ENCODE measurements around the gene LILRA2.

DNA sequence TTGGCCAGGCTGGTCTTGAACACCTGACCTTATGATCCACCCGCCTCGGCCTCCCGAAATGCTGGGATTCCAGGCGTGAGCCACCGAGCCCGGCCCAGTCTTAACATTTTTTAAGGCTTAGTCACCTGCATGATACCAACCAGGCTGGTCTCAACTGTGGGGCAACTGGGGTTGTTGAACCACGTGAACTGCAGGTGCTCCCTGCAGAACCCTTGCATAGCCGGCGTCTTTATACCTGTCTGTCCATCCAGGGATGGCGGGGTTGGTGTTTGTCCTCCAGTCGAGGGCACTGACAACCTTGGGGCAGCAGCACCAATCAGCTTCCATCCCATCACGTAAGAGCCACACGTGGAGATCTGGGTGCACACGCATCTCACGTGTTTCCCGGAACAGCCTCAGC, 24.8 kb upstream of the LILRA2 start:
- TF ChIP-seq, protein P1, sequence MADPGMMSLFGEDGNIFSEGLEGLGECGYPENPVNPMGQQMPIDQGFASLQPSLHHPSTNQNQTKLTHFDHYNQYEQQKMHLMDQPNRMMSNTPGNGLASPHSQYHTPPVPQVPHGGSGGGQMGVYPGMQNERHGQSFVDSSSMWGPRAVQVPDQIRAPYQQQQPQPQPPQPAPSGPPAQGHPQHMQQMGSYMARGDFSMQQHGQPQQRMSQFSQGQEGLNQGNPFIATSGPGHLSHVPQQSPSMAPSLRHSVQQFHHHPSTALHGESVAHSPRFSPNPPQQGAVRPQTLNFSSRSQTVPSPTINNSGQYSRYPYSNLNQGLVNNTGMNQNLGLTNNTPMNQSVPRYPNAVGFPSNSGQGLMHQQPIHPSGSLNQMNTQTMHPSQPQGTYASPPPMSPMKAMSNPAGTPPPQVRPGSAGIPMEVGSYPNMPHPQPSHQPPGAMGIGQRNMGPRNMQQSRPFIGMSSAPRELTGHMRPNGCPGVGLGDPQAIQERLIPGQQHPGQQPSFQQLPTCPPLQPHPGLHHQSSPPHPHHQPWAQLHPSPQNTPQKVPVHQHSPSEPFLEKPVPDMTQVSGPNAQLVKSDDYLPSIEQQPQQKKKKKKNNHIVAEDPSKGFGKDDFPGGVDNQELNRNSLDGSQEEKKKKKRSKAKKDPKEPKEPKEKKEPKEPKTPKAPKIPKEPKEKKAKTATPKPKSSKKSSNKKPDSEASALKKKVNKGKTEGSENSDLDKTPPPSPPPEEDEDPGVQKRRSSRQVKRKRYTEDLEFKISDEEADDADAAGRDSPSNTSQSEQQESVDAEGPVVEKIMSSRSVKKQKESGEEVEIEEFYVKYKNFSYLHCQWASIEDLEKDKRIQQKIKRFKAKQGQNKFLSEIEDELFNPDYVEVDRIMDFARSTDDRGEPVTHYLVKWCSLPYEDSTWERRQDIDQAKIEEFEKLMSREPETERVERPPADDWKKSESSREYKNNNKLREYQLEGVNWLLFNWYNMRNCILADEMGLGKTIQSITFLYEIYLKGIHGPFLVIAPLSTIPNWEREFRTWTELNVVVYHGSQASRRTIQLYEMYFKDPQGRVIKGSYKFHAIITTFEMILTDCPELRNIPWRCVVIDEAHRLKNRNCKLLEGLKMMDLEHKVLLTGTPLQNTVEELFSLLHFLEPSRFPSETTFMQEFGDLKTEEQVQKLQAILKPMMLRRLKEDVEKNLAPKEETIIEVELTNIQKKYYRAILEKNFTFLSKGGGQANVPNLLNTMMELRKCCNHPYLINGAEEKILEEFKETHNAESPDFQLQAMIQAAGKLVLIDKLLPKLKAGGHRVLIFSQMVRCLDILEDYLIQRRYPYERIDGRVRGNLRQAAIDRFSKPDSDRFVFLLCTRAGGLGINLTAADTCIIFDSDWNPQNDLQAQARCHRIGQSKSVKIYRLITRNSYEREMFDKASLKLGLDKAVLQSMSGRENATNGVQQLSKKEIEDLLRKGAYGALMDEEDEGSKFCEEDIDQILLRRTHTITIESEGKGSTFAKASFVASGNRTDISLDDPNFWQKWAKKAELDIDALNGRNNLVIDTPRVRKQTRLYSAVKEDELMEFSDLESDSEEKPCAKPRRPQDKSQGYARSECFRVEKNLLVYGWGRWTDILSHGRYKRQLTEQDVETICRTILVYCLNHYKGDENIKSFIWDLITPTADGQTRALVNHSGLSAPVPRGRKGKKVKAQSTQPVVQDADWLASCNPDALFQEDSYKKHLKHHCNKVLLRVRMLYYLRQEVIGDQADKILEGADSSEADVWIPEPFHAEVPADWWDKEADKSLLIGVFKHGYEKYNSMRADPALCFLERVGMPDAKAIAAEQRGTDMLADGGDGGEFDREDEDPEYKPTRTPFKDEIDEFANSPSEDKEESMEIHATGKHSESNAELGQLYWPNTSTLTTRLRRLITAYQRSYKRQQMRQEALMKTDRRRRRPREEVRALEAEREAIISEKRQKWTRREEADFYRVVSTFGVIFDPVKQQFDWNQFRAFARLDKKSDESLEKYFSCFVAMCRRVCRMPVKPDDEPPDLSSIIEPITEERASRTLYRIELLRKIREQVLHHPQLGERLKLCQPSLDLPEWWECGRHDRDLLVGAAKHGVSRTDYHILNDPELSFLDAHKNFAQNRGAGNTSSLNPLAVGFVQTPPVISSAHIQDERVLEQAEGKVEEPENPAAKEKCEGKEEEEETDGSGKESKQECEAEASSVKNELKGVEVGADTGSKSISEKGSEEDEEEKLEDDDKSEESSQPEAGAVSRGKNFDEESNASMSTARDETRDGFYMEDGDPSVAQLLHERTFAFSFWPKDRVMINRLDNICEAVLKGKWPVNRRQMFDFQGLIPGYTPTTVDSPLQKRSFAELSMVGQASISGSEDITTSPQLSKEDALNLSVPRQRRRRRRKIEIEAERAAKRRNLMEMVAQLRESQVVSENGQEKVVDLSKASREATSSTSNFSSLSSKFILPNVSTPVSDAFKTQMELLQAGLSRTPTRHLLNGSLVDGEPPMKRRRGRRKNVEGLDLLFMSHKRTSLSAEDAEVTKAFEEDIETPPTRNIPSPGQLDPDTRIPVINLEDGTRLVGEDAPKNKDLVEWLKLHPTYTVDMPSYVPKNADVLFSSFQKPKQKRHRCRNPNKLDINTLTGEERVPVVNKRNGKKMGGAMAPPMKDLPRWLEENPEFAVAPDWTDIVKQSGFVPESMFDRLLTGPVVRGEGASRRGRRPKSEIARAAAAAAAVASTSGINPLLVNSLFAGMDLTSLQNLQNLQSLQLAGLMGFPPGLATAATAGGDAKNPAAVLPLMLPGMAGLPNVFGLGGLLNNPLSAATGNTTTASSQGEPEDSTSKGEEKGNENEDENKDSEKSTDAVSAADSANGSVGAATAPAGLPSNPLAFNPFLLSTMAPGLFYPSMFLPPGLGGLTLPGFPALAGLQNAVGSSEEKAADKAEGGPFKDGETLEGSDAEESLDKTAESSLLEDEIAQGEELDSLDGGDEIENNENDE (IDR thresholded peaks at IDR 0.05; ENCODE audit: insufficient replicate concordance, low read length), result no peak
- TF ChIP-seq POLR2A (IDR thresholded peaks at IDR 0.05; ENCODE audit: control extremely low read depth in 1 of 2, low read depth in 2 of 2, low read length in 2 of 2), result no peak
- TF ChIP-seq, protein P2, sequence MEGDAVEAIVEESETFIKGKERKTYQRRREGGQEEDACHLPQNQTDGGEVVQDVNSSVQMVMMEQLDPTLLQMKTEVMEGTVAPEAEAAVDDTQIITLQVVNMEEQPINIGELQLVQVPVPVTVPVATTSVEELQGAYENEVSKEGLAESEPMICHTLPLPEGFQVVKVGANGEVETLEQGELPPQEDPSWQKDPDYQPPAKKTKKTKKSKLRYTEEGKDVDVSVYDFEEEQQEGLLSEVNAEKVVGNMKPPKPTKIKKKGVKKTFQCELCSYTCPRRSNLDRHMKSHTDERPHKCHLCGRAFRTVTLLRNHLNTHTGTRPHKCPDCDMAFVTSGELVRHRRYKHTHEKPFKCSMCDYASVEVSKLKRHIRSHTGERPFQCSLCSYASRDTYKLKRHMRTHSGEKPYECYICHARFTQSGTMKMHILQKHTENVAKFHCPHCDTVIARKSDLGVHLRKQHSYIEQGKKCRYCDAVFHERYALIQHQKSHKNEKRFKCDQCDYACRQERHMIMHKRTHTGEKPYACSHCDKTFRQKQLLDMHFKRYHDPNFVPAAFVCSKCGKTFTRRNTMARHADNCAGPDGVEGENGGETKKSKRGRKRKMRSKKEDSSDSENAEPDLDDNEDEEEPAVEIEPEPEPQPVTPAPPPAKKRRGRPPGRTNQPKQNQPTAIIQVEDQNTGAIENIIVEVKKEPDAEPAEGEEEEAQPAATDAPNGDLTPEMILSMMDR (IDR thresholded peaks at IDR 0.05; ENCODE audit: control extremely low read depth in 1 of 3, insufficient read depth in 1 of 3, low read depth in 1 of 3, low read length in 3 of 3), result no peak
- TF ChIP-seq TAF1 (IDR thresholded peaks at IDR 0.05; ENCODE audit: low read depth, low read length), result no peak
- TF ChIP-seq RFX5 (IDR thresholded peaks at IDR 0.05; ENCODE audit: borderline replicate concordance, low read depth, low read length), result no peak
- TF ChIP-seq HDAC6 (IDR thresholded peaks at IDR 0.05; ENCODE audit: low read depth, low read length), result no peak

All from H1 (cell line).